NCI-H128 (cell line): Measurements from ENCODE around the gene SEMA4D.

Experiments used
- DNase-seq: peaks from one replicate; lab custom pipeline; 2025; ENCODE audit not compliant: unreplicated experiment; lab: John Stamatoyannopoulos, UW

Gene SEMA4D, protein sequence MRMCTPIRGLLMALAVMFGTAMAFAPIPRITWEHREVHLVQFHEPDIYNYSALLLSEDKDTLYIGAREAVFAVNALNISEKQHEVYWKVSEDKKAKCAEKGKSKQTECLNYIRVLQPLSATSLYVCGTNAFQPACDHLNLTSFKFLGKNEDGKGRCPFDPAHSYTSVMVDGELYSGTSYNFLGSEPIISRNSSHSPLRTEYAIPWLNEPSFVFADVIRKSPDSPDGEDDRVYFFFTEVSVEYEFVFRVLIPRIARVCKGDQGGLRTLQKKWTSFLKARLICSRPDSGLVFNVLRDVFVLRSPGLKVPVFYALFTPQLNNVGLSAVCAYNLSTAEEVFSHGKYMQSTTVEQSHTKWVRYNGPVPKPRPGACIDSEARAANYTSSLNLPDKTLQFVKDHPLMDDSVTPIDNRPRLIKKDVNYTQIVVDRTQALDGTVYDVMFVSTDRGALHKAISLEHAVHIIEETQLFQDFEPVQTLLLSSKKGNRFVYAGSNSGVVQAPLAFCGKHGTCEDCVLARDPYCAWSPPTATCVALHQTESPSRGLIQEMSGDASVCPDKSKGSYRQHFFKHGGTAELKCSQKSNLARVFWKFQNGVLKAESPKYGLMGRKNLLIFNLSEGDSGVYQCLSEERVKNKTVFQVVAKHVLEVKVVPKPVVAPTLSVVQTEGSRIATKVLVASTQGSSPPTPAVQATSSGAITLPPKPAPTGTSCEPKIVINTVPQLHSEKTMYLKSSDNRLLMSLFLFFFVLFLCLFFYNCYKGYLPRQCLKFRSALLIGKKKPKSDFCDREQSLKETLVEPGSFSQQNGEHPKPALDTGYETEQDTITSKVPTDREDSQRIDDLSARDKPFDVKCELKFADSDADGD

DNA sequence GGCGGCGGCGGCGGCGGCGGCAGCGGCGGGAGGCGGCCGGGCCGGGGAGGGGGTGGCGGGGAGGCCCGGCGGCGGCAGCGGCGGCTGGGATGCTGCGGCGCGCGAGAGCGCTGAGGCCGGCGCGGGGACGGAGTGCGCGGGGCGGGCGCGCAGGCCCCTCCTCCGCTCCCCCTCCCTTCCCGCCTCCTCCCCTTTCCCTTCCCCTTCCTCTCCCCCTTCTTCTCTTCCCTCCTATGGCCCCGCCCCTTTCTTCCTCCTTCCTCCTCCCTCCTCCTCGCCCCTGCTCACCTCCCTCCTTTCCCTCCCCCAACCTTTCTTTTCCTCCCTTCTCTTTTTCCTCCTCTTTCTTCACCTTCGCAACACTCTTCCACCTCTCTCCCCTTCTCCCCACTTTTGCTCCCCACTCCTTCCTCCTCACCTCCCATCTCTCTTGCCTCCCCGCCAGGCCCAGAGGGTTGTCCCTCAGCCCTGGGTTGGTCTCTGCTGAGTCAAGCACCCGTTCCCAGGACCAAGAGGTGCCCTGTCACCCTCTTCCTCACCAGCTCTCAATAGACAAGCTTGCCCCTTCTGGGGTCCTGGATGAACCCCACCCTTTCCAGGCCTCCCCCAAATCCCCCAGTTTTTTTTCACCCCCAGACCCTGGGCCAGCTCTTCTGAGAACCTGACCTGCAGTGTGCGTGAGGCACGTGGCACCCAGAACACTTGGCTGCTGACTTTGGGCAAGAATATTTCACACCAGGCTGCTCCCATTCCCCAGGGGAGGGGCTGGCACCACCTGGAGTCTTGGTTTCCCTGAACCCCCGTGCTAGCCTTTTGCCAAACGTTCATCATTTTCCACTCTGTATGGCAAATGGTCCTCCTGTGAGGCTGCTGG, at the start of gene SEMA4D:
Gene SEMA4D, minus strand, starts transcription at position 136 of the 874 bp plus-strand sequence. CDS start 92,657 bp downstream, outside the sequence.
- peak; percentile 28 for DNase-seq

DNA sequence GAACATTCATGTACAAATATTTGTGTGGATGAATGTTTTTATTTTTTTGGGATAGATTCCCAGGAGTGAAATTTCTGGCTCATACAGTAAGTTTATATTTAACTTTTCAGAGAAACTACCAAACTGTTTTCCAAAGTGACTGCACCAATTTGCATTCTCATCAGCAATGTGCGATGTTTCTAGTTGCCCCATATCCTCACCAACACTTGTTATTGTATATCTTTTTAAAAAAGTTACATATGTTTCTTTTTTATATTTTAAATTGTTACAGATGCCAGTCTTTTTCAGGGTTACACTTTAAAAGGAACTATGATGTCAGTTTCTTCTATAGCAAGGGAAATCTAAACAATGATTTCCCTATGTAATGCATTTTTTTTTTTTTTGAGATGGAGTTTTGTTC, 49.1 kb upstream of the SEMA4D start:
- no peak for DNase-seq

DNA sequence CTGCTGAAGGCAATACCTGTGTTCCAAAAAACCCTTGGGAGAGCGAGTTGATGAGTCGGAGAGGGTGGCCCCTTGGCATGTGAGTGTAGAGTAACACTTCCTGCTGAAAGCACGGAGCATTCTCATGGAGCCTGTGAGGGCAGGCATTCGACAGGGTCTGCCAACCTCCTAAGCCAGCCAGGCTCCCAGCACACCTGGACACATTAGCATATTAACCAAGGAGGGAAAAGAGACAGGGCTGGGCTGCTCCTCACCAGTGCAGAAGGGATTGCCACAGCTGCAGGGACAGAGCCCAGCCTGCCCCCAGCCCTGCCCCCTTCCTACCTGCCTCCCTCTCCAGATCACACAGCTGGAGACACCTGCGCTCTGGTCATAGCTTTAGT, 46.4 kb upstream of the SEMA4D start:
- no peak for DNase-seq

- DNase-seq: no peak
These were observed 45.8 kb upstream of the SEMA4D start for GRCh38 chr9:89543621-89544278.

DNA sequence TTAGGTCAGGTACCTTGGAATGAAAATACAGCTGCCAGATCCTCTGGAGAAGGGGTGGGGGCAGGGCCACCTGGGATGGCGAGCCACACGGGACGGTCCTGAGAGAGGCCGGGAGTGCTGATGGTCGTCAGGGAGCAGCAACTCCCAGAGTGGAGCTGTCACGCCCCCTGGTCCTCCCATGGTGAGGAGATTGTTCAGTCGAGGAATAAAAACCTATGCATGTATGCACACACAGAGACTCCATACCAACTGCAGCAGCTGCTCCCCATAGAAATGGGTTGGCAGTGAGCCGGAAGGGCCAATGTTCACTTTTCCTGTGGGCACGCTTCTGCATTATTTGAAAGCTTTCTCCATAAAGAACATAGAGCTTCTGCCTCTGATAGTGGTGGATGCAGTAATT, 45.2 kb upstream of the SEMA4D start:
- no peak for DNase-seq

DNA sequence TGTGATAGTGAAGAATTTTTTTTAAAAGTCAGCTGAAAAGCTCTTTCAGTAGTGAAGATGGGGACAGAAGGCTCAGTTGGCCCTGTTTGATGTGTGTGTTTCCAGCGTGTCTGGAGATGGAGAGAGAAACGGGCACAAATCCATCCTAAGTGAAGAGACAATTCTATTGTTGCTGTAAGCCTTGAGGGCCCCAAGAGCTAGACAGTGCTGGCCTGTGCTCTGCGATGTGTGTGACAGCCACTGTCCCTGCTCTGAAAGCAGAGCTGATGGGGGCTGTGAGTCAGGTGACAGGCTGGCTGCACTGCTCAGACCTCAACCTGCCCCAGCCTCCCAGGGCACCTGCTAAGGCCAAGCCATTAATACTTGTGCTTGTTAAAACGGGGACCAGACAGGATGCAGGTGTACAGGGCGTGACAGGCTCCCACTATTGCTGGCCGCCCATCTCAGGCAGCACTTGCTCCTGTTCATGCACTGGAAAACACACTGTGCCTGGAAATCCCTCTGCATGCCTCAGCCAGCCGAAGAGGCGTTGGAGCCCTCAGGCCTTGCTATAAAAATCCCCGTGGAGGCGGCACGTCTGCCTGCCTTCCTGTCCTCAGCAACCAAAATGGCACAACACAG, 44.6 kb upstream of the SEMA4D start:
- DNase-seq: no peak

- no peak for DNase-seq
These were observed 43.9 kb upstream of the SEMA4D start for GRCh38 chr9:89541798-89542197.

GRCh38 chr9:89539374-89539773, 41.5 kb upstream of the SEMA4D start:
- no peak for DNase-seq

DNA sequence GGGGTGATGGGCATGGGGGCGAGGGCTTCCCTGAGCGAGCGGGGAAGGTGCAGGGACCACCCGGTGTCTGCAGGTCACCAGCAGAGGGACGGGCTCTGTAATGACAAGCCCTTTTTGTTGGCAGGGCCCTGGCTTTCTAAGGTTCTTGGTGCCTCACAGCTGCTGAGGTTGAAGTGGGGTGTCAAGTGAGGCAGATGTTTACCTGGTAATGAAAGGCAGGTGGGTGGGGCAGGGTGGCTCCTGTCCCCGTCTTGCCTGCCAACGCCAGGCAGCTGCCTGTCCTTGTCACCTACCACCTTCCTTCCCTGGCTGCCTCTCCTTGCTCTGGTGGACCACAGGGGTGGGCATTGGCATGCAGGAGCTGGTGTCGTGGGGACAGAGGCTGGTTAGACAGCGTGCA, 41.0 kb upstream of the SEMA4D start:
- DNase-seq: no peak

DNA sequence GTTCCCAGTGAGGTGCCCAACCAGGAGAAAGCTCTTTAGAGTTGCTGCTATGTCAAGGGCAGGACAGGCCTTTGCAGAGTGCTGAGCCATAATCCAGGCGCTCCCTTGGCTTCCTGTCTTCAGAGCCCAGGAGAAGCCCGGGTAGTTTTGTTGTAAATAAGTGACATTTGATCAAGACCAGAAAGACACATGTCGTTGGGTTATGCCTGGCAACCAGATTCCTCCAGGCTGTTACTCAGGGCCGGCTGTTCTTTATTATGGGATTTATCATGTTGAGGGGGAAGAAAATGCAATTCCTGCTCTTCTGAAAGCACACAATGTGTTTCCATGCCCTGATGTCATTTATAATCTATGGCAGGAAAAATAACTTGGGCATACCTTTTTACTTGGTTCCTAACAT, 39.3 kb upstream of the SEMA4D start:
- no peak for DNase-seq

- DNase-seq: no peak
These were observed 38.7 kb upstream of the SEMA4D start for GRCh38 chr9:89536600-89536999.

- DNase-seq: no peak
These were observed 38.2 kb upstream of the SEMA4D start for GRCh38 chr9:89536145-89536574.

DNA sequence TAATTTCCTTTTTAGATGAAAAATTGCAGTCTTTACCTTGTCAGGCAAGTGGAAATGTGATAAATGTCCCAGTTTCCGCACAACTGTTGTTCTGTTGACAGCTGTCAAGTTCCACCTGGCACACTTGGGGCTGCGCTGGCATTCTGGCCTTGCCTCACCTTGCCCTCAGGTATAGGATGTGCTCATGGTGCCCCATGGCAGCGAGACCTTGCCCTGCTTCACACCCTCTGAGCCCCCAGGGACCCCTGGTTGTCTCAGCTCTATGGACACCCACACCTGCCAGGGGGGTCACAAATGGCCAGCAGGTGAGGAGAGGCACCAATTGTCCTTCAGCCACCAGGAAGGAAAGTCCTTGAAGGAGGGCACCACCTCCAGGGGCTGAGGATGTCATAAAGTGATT, 37.5 kb upstream of the SEMA4D start:
- no peak for DNase-seq

GRCh38 chr9:89534515-89535287, 36.8 kb upstream of the SEMA4D start:
- no peak for DNase-seq

- DNase-seq: no peak
These were observed 35.6 kb upstream of the SEMA4D start for GRCh38 chr9:89533411-89534095.

DNA sequence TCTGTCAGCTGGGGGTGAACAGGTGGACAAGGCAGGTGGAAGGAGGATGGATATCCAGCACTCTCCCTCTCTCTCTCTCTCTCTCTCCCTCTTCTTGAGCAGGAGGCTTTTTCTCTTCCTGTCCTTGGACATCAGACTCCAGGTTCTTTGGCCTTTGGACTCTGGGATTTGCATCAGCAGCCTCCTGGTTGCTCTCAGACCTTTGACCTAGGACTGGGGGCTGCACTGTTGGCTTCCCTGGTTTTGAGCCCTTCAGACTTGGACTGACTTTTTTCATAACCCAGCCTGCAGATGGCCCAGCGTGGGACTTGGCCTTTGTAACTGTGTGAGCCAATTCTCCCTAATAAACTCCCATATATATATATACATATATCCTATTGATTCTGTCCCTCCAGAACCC, 35.0 kb upstream of the SEMA4D start:
- no peak for DNase-seq

DNA sequence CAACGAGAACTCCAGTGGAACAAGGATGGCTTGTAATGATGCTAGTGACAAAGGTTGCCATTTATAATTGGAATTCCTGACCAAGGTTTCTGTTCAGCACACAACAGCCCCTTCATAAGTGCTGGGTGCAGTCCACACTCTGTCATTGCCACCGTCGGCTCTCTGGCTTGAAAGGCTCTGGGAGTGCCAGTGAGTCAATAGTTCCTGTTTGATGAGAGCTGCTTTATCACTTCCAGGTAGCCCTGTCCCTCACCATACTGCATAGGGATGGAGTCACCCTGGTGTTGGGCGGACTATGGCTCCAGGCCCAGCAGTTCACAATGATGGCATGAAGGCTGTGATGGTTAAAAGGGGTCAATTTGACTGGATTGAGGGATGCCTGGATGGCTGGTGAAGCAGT, 34.6 kb upstream of the SEMA4D start:
- DNase-seq: no peak

- no peak for DNase-seq
These were observed 33.9 kb upstream of the SEMA4D start for GRCh38 chr9:89531766-89532165.

DNA sequence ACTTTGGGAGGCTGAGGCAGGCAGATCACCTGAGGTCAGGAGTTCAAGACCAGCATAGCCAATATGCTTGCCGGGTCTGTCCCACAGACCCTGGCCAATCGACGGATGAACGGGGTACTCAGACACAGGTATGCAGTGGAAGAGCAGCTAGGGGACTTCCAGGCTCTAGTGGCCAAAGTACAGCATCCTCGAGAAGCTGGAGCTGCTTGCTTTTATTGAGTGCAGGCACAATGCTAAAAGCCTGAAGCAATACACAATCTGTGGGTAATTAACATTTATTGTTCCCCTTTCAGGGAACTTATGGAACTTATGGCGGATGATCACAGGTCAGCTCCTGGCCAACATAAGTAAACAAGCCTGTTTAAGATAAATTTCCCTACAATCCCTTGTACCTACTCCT, 32.8 kb upstream of the SEMA4D start:
- no peak for DNase-seq
